Liver (tissue), 9 donors: ENCODE results near the gene DEXI. TPM values are rescaled to one million over a fixed set of nuclear protein-coding genes. Genes with fewer than 3 reads are reported as not detected.
A peak's percentile ranks its signal among the peaks of the same experiment; 100 is the strongest.

Source experiments
- DNase-seq: peaks from one replicate; pipeline ENCODE4 v3.0.0-alpha.2; 2017; ENCODE audit warnings: low spot score
- H3K27ac ChIP-seq, 2 donors: one replicate each; pipeline ENCODE4 v1.7.0; 2013; ENCODE audit warnings: inconsistent platforms in 2 of 2, low read length in 2 of 2, control low read depth in 1 of 2, low read depth in 1 of 2, mild to moderate bottlenecking in 1 of 2
- H3K27me3 ChIP-seq, 4 donors: one replicate each; pipeline versions ENCODE4 v1.6.1 to v1.7.0; 2013; ENCODE audit warnings: low read length in 3 of 4, inconsistent platforms in 1 of 4, mild to moderate bottlenecking in 1 of 4, moderate library complexity in 1 of 4; ENCODE audit not compliant: control insufficient read depth in 4 of 4, insufficient read depth in 4 of 4
- H3K36me3 ChIP-seq, 4 donors: one replicate each; pipeline versions ENCODE4 v1.6.1 to v1.7.0; 2013; ENCODE audit warnings: low read length in 3 of 4, mild to moderate bottlenecking in 3 of 4, low read depth in 1 of 4, moderate library complexity in 1 of 4; ENCODE audit not compliant: control insufficient read depth in 4 of 4, insufficient read depth in 3 of 4
- H3K4me1 ChIP-seq, 4 donors: one replicate each; pipeline versions ENCODE4 v1.6.1 to v1.7.0; 2013; ENCODE audit warnings: low read length in 3 of 4, mild to moderate bottlenecking in 3 of 4, moderate library complexity in 1 of 4; ENCODE audit not compliant: control insufficient read depth in 4 of 4, insufficient read depth in 4 of 4
- H3K4me3 ChIP-seq, 3 donors: one replicate each; pipeline versions ENCODE4 v1.6.1 to v1.7.0; 2013; ENCODE audit warnings: low read length in 3 of 3, control low read depth in 1 of 3, low read depth in 1 of 3, mild to moderate bottlenecking in 1 of 3
- H3K9ac ChIP-seq, 2 donors: one replicate each; pipeline ENCODE4 v1.7.0; 2013; ENCODE audit warnings: low read length in 2 of 2, mild to moderate bottlenecking in 2 of 2, moderate library complexity in 2 of 2, control low read depth in 1 of 2, low read depth in 1 of 2
- H3K9me3 ChIP-seq, 4 donors: one replicate each; pipeline versions ENCODE4 v1.6.1 to v1.7.0; 2013; ENCODE audit warnings: low read length in 3 of 4; ENCODE audit not compliant: control insufficient read depth in 4 of 4
- EGR1 ChIP-seq, 2 donors: IDR thresholded peaks; 2 replicates each; pipeline ENCODE4 v1.6.1; 2016 to 2018; ENCODE audit warnings: antibody characterized with exemption in 2 of 2, low read depth in 2 of 2
- FOXA1 ChIP-seq: IDR thresholded peaks from 2 replicates; pipeline ENCODE4 v1.6.1; 2016; ENCODE audit warnings: antibody characterized with exemption
- FOXA2 ChIP-seq: IDR thresholded peaks from 2 replicates; pipeline ENCODE4 v1.6.1; 2016; ENCODE audit warnings: antibody characterized with exemption
- GABPA ChIP-seq, 2 donors: IDR thresholded peaks in 1 of 2; conservative IDR thresholded peaks in 1 of 2; 2 replicates each; pipeline ENCODE4 v1.6.1; 2016; ENCODE audit warnings: antibody characterized with exemption in 2 of 2, mild to moderate bottlenecking in 1 of 2, moderate library complexity in 1 of 2
- HNF4A ChIP-seq, 2 donors: conservative IDR thresholded peaks; 2 replicates each; pipeline ENCODE4 v1.6.1; 2016; ENCODE audit warnings: antibody characterized with exemption in 2 of 2, mild to moderate bottlenecking in 2 of 2
- HNF4G ChIP-seq: IDR thresholded peaks from 2 replicates; pipeline ENCODE4 v1.6.1; 2016; ENCODE audit warnings: antibody characterized with exemption
- JUND ChIP-seq, 2 donors: IDR thresholded peaks; 2 replicates each; pipeline ENCODE4 v1.6.1; 2016; ENCODE audit warnings: antibody characterized with exemption in 2 of 2
- NR2F2 ChIP-seq: IDR thresholded peaks from 2 replicates; pipeline ENCODE4 v1.6.1; 2016; ENCODE audit warnings: antibody characterized with exemption
- RAD21 ChIP-seq, 2 donors: IDR thresholded peaks; 2 replicates each; pipeline ENCODE4 v1.6.1; 2016; ENCODE audit warnings: antibody characterized with exemption in 2 of 2, mild to moderate bottlenecking in 2 of 2
- RXRA ChIP-seq, 2 donors: IDR thresholded peaks; 2 replicates each; pipeline ENCODE4 v1.6.1; 2017 to 2018; ENCODE audit warnings: antibody characterized with exemption in 2 of 2, mild to moderate bottlenecking in 1 of 2
- SP1 ChIP-seq: IDR thresholded peaks from 2 replicates; pipeline ENCODE4 v1.6.1; 2018; ENCODE audit warnings: antibody characterized with exemption, mild to moderate bottlenecking
- TAF1 ChIP-seq: conservative IDR thresholded peaks from 2 replicates; pipeline ENCODE4 v1.6.1; 2016; ENCODE audit warnings: antibody characterized with exemption, mild to moderate bottlenecking
- YY1 ChIP-seq: IDR thresholded peaks from 2 replicates; pipeline ENCODE4 v1.6.1; 2016; ENCODE audit warnings: antibody characterized with exemption, mild to moderate bottlenecking
- WGBS: extraction: QIAGEN DNeasy Blood & Tissue Kit; methylation state at CpG from one replicate; pipeline ENCODE4 v1.1.7; 2013; 5-methylcytosine and 5-hydroxymethylcytosine counted together
- polyA plus RNA-seq, 2 donors: library from polyadenylated mRNA; stranded (reverse) in 1 of 2; unstranded in 1 of 2; fragments of 200-250 nt in 1 of 2; fragments of >200 nt in 1 of 2; fragmentation: Nextera tagmentation in 1 of 2; extraction: Ambion mirVana in 1 of 2; gene quantifications; one replicate each; pipeline versions ENCODE4 v1.2.1 to v1.2.3, GENCODE V29; 2013 to 2015
- total RNA-seq, 2 donors: library from RNA; depleted of rRNA; stranded (reverse); fragments of >200 nt; gene quantifications; one replicate each; pipeline ENCODE4 v1.2.3, GENCODE V29; 2014
- TF ChIP-seq, protein P1 (sequence below): IDR thresholded peaks from 2 replicates; pipeline ENCODE4 v1.6.1; 2016; ENCODE audit warnings: antibody characterized with exemption
- TF ChIP-seq, protein P2 (sequence below): IDR thresholded peaks from 2 replicates; pipeline ENCODE4 v1.6.1; 2016; ENCODE audit warnings: antibody characterized with exemption
- TF ChIP-seq, protein P3 (sequence below): IDR thresholded peaks from 2 replicates; pipeline ENCODE4 v1.6.1; 2016; ENCODE audit warnings: antibody characterized with exemption
- TF ChIP-seq, protein P4 (sequence below): fragments of 150-350 bp; IDR thresholded peaks from 2 replicates; pipeline ENCODE4 v1.5.1; 2017; ENCODE audit warnings: improper control_type of control experiment, low read depth, low read length; ENCODE audit not compliant: missing input control
- donor health status: healthy.
- donor health status: healthy.
- donor health status: healthy.
- donor health status: healthy.
- donor health status: healthy.

DEXI gene
- total and polyA plus RNA-seq, 4 donors = 13.6 to 69.9 (median 41.8) TPM

DNA sequence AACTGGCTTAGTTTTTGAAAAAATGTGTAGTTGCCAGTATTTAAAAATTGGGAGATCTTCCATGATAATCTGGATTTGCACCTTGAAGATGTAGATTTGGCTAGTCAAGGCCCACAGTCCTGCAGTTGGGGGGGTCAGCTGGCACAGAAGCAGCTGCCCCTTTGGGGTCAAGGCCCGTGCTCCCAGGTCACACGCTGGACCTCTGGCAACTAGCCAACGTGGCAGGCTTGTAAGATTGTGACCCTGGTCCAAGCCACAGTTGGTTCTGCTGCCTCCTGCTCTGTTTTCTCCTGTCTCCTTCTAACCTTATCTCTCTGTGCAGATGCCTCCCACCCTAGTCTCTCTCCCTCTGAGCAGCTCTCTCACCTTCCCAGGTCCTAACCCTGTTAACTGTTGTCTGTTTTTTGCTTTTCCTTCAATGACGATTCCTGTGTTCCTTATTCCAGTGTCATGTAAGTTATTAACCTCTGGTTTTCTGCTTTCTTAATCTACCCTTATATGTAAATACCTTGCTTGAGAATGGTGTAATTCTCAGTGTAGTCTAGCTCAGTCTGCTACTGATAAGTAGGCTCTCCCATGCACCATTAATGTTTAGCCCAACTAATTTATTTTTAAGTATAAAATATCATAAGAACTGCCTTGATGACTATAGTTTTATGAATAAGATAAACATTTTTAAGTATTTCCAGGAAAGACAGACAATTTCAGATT is 30.0 kb upstream of the DEXI start:
- H3K36me3 ChIP-seq = peaks cover 8 to 17% (median 11%) of the 10 kb centered on the region in 4 donors
- peak overlapping the region in 1 of 2 donors; percentile 50 for H3K27ac ChIP-seq
- no peaks in the 10 kb centered on the region for H3K27me3 ChIP-seq
- peaks cover 0 to 4% (median 1%) of the 10 kb centered on the region in 4 donors for H3K4me1 ChIP-seq
- TF ChIP-seq RXRA (IDR thresholded peaks at IDR 0.05) (no peak), RAD21 (IDR thresholded peaks at IDR 0.05) (no peak), FOXA2 (no peak), HNF4A (conservative IDR thresholded peaks at IDR 0.05) (no peak), TAF1 (no peak), JUND (IDR thresholded peaks at IDR 0.05) (no peak), GABPA (IDR thresholded peaks at IDR 0.05 in 1 of 2, conservative IDR thresholded peaks at IDR 0.05 in 1 of 2) (no peak), EGR1 (IDR thresholded peaks at IDR 0.05; ENCODE audit: low read depth in 2 of 2) (no peak), HNF4G (no peak), SP1 (no peak), NR2F2 (no peak), YY1 (no peak), FOXA1 (no peak)
- TF ChIP-seq, protein P1, sequence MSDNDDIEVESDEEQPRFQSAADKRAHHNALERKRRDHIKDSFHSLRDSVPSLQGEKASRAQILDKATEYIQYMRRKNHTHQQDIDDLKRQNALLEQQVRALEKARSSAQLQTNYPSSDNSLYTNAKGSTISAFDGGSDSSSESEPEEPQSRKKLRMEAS = no peak
- TF ChIP-seq, protein P2, sequence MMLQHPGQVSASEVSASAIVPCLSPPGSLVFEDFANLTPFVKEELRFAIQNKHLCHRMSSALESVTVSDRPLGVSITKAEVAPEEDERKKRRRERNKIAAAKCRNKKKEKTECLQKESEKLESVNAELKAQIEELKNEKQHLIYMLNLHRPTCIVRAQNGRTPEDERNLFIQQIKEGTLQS = no peak
- TF ChIP-seq, protein P3, sequence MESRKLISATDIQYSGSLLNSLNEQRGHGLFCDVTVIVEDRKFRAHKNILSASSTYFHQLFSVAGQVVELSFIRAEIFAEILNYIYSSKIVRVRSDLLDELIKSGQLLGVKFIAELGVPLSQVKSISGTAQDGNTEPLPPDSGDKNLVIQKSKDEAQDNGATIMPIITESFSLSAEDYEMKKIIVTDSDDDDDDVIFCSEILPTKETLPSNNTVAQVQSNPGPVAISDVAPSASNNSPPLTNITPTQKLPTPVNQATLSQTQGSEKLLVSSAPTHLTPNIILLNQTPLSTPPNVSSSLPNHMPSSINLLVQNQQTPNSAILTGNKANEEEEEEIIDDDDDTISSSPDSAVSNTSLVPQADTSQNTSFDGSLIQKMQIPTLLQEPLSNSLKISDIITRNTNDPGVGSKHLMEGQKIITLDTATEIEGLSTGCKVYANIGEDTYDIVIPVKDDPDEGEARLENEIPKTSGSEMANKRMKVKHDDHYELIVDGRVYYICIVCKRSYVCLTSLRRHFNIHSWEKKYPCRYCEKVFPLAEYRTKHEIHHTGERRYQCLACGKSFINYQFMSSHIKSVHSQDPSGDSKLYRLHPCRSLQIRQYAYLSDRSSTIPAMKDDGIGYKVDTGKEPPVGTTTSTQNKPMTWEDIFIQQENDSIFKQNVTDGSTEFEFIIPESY = no peak
- TF ChIP-seq, protein P4, sequence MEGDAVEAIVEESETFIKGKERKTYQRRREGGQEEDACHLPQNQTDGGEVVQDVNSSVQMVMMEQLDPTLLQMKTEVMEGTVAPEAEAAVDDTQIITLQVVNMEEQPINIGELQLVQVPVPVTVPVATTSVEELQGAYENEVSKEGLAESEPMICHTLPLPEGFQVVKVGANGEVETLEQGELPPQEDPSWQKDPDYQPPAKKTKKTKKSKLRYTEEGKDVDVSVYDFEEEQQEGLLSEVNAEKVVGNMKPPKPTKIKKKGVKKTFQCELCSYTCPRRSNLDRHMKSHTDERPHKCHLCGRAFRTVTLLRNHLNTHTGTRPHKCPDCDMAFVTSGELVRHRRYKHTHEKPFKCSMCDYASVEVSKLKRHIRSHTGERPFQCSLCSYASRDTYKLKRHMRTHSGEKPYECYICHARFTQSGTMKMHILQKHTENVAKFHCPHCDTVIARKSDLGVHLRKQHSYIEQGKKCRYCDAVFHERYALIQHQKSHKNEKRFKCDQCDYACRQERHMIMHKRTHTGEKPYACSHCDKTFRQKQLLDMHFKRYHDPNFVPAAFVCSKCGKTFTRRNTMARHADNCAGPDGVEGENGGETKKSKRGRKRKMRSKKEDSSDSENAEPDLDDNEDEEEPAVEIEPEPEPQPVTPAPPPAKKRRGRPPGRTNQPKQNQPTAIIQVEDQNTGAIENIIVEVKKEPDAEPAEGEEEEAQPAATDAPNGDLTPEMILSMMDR = no peak
- no peak overlapping the region for H3K9ac ChIP-seq
- H3K9me3 ChIP-seq = no peaks in the 10 kb centered on the region
- no peak overlapping the region for H3K4me3 ChIP-seq
- WGBS = 39% methylated on average over 4 of the region's 4 CpGs
- DNase-seq = peak; percentile 85

DNA sequence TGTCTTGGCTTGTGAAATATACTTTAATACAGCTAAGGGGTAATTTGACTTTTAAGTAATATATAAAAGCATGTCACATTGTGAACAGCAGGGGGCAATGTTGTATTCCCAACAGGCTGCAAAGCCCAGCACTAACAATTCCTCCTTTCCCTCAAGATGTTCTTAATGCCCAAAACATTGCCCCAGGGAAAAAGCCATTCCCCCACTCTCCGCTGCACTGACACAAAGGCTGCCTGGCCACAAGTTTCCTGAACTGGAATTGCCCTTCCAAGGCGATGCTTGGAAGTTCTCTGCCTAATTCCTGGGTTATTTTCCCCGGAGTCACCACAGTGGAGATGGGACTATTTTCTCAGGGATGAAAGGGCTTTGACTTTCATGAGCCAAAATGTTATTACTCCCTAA is 29.3 kb upstream of the DEXI start:
- Histone ChIP-seq H3K4me1 (peaks cover 0 to 4% (median 1%) of the 10 kb centered on the region in 4 donors), H3K36me3 (peaks cover 8 to 17% (median 9%) of the 10 kb centered on the region in 4 donors), H3K9ac (no peak overlapping the region), H3K27me3 (no peaks in the 10 kb centered on the region), H3K4me3 (no peak overlapping the region), H3K27ac (no peak overlapping the region), H3K9me3 (no peaks in the 10 kb centered on the region)
- peak; percentile 93 for TF ChIP-seq RAD21 (IDR thresholded peaks at IDR 0.05)
- TF ChIP-seq FOXA1 = no peak
- TF ChIP-seq, protein P3 = no peak
- TF ChIP-seq, protein P4 = peak; percentile 81
- DNase-seq = peak; percentile 51
- WGBS = 72% methylated on average over 3 of the region's 3 CpGs
